DND-41 (cell line): ENCODE data around the gene DACH1.

Experiments
- ATAC-seq: fragments of 200-7000 bp; cut with Tn5 transposase; 3 replicates; pipeline ENCODE4 v1.9.1; 2021; ENCODE audit warnings: low read depth; ENCODE audit not compliant: insufficient read depth
- DNase-seq: peaks from one replicate; pipeline ENCODE4 v3.0.0-alpha.2; 2020
- H2AFZ ChIP-seq: 2 replicates; pipeline ENCODE4 v1.6.0; 2012; ENCODE audit warnings: low read depth, low read length
- H3K27ac ChIP-seq: 2 replicates; pipeline ENCODE4 v1.5.1; 2012; ENCODE audit warnings: low read length, inconsistent platforms
- H3K27me3 ChIP-seq: fragments of 200-600 bp; sonication (generic); 2 replicates; pipeline ENCODE4 v1.6.0; 2012; ENCODE audit warnings: low read length, mild to moderate bottlenecking, inconsistent platforms; ENCODE audit not compliant: insufficient read depth, poor library complexity
- H3K36me3 ChIP-seq: 2 replicates; pipeline ENCODE4 v1.5.1; 2012; ENCODE audit warnings: low read length, inconsistent platforms; ENCODE audit not compliant: insufficient read depth
- H3K4me1 ChIP-seq: 2 replicates; pipeline ENCODE4 v1.5.1; 2012; ENCODE audit warnings: mild to moderate bottlenecking, low read length; ENCODE audit not compliant: insufficient read depth
- H3K4me2 ChIP-seq: 2 replicates; pipeline ENCODE4 v1.6.0; 2012; ENCODE audit warnings: mild to moderate bottlenecking, moderate library complexity, low read length, inconsistent platforms; ENCODE audit not compliant: insufficient read depth
- H3K4me3 ChIP-seq, 2 experiments: fragments of 200-600 bp in 1 of 2; shearing (Covaris generic) in 1 of 2; 2 replicates each; pipeline ENCODE4 v1.5.1; 2012 to 2016; ENCODE audit warnings: inconsistent platforms in 2 of 2, low read length in 2 of 2, mild to moderate bottlenecking in 2 of 2, low read depth in 1 of 2, moderate library complexity in 1 of 2
- H3K79me2 ChIP-seq: 2 replicates; pipeline ENCODE4 v1.6.0; 2012; ENCODE audit warnings: low read length, inconsistent platforms; ENCODE audit not compliant: insufficient read depth
- H3K9ac ChIP-seq: 2 replicates; pipeline ENCODE4 v1.6.0; 2012; ENCODE audit warnings: low read depth, mild to moderate bottlenecking, inconsistent platforms, low read length, moderate library complexity
- H3K9me3 ChIP-seq: 2 replicates; pipeline ENCODE4 v1.5.1; 2012; ENCODE audit warnings: low read length, moderate library complexity, mild to moderate bottlenecking, inconsistent platforms; ENCODE audit not compliant: insufficient read depth, severe bottlenecking
- H4K20me1 ChIP-seq: 2 replicates; pipeline ENCODE4 v1.6.0; 2012; ENCODE audit warnings: low read length; ENCODE audit not compliant: insufficient read depth
- CTCF ChIP-seq: IDR thresholded peaks from 2 replicates; pipeline ENCODE4 v1.5.1; 2012; ENCODE audit warnings: borderline replicate concordance, low read length, moderate library complexity, mild to moderate bottlenecking; ENCODE audit not compliant: poor library complexity, severe bottlenecking; ENCODE audit errors: extremely low read depth
- EZH2 ChIP-seq: IDR thresholded peaks from 3 replicates; pipeline ENCODE4 v1.6.1; 2012; ENCODE audit warnings: borderline replicate concordance, low read depth, mild to moderate bottlenecking, moderate library complexity, low read length, inconsistent platforms; ENCODE audit not compliant: severe bottlenecking

DACH1 gene

GRCh38 chr13:71597150-71597549, 269.9 kb downstream of the DACH1 start:
- no peaks in the 10 kb centered on the region for H3K4me1 ChIP-seq
- no peak overlapping the region for H3K4me2 ChIP-seq
- DNase-seq: no peak
- no peaks in the 10 kb centered on the region for H3K27me3 ChIP-seq
- no peak overlapping the region for H3K9ac ChIP-seq
- H3K36me3 ChIP-seq: no peaks in the 10 kb centered on the region
- H3K9me3 ChIP-seq: no peaks in the 10 kb centered on the region
- no peak overlapping the region for H2AFZ ChIP-seq
- no peak overlapping the region for H3K4me3 ChIP-seq
- no peaks in the 10 kb centered on the region for H3K79me2 ChIP-seq
- H3K27ac ChIP-seq: no peak overlapping the region
- TF ChIP-seq EZH2 (no peak), CTCF (no peak)
- H4K20me1 ChIP-seq: no peaks in the 10 kb centered on the region
- no peak for ATAC-seq

GRCh38 chr13:71596116-71596515, 270.9 kb downstream of the DACH1 start:
- DNase-seq (no peak), ATAC-seq (no peak)
- no peak overlapping the region for H3K27ac ChIP-seq
- no peak overlapping the region for H3K9ac ChIP-seq
- TF ChIP-seq CTCF (no peak), EZH2 (no peak)
- H4K20me1 ChIP-seq: no peaks in the 10 kb centered on the region
- no peaks in the 10 kb centered on the region for H3K36me3 ChIP-seq
- no peak overlapping the region for H3K4me3 ChIP-seq
- no peaks in the 10 kb centered on the region for H3K4me1 ChIP-seq
- H3K27me3 ChIP-seq: no peaks in the 10 kb centered on the region
- H3K4me2 ChIP-seq: no peak overlapping the region
- H3K9me3 ChIP-seq: no peaks in the 10 kb centered on the region
- H2AFZ ChIP-seq: no peak overlapping the region
- no peaks in the 10 kb centered on the region for H3K79me2 ChIP-seq

- Histone ChIP-seq H3K36me3 (no peaks in the 10 kb centered on the region), H3K4me3 (no peak overlapping the region), H3K9me3 (no peaks in the 10 kb centered on the region), H4K20me1 (no peaks in the 10 kb centered on the region), H3K4me1 (no peaks in the 10 kb centered on the region), H3K27ac (no peak overlapping the region), H3K4me2 (no peak overlapping the region), H3K27me3 (no peaks in the 10 kb centered on the region), H3K79me2 (no peaks in the 10 kb centered on the region), H2AFZ (no peak overlapping the region), H3K9ac (no peak overlapping the region)
- ATAC-seq (no peak), DNase-seq (no peak)
- TF ChIP-seq CTCF: no peak
- no peak for TF ChIP-seq EZH2
These were observed 273.4 kb downstream of the DACH1 start for GRCh38 chr13:71593566-71593965.

DNA sequence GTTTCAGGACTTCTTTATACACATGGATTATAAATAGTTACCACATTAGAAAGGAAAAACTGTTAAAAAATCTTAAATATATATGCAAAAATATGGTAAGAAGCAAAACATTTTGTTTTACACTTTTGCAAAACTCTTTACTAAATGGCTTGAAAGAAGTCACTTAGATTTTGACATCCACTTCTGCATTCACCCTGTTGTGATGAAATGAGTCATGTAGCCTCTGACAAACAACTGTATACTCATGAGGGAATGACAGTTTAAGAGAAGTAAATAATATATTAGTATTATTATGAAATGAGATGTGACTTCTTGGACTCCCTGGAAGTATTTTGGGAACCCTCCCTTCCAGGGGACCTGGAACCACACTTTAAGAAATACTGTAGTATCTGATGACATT, 275.6 kb downstream of the DACH1 start:
- Histone ChIP-seq H3K9me3 (no peaks in the 10 kb centered on the region), H3K4me1 (no peaks in the 10 kb centered on the region), H2AFZ (no peak overlapping the region), H3K4me3 (no peak overlapping the region), H3K79me2 (no peaks in the 10 kb centered on the region), H3K27ac (no peak overlapping the region), H4K20me1 (no peaks in the 10 kb centered on the region), H3K4me2 (no peak overlapping the region), H3K9ac (no peak overlapping the region), H3K36me3 (no peaks in the 10 kb centered on the region), H3K27me3 (no peaks in the 10 kb centered on the region)
- DNase-seq: no peak
- TF ChIP-seq EZH2 (no peak), CTCF (no peak)
- no peak for ATAC-seq
